OCI-LY1 (cell line): Measurements from ENCODE around the gene SLC24A3.

ENCODE experiments used
- EZH2 ChIP-seq: fragments of 200-600 bp; sonication (generic), shearing (Covaris generic); IDR thresholded peaks from 2 replicates; pipeline ENCODE4 v1.8.0; 2017; ENCODE audit warnings: borderline replicate concordance, mixed run types, mild to moderate bottlenecking, antibody characterized with exemption, low read length, moderate library complexity, mixed read lengths
- TF ChIP-seq, protein P1 (sequence below): fragments of 200-600 bp; sonication (generic), shearing (Covaris generic); IDR thresholded peaks from 2 replicates; pipeline ENCODE4 v1.5.1; 2017; ENCODE audit warnings: mild to moderate bottlenecking, antibody characterized with exemption, low read length, moderate library complexity, mixed read lengths

DNA sequence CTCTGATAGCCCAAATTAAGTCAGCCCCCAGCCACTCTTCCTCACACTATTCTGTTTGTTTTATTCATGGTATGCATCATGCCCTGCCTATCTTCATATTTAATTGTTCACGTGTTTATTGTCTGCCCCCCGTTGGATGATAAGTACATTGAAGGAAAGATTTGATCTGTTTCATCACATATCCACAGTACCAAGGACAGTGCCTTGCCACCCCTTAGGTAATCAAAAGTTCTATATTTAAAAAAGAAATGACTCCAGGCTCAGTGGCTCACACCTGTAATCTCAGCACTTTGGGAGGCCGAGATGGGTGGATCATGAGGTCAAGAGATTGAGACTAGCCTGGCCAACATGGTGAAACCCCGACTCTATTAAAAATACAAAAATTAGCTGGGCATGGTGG is 535.5 kb downstream of the SLC24A3 start:
- TF ChIP-seq, protein P1, sequence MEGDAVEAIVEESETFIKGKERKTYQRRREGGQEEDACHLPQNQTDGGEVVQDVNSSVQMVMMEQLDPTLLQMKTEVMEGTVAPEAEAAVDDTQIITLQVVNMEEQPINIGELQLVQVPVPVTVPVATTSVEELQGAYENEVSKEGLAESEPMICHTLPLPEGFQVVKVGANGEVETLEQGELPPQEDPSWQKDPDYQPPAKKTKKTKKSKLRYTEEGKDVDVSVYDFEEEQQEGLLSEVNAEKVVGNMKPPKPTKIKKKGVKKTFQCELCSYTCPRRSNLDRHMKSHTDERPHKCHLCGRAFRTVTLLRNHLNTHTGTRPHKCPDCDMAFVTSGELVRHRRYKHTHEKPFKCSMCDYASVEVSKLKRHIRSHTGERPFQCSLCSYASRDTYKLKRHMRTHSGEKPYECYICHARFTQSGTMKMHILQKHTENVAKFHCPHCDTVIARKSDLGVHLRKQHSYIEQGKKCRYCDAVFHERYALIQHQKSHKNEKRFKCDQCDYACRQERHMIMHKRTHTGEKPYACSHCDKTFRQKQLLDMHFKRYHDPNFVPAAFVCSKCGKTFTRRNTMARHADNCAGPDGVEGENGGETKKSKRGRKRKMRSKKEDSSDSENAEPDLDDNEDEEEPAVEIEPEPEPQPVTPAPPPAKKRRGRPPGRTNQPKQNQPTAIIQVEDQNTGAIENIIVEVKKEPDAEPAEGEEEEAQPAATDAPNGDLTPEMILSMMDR: no peak
- TF ChIP-seq EZH2: no peak
